HepG2 (cell line): ENCODE results near the gene PSMB3. TPM values are rescaled to one million over a fixed set of nuclear protein-coding genes. Genes with fewer than 3 reads are reported as not detected.

ENCODE experiments used
- EEA1 ChIP-seq: sonication (generic); formaldehyde crosslinking; IDR thresholded peaks from 2 replicates; pipeline ENCODE4 v1.5.1; 2020; ENCODE audit warnings: mild to moderate bottlenecking, missing genetic modification reagents, borderline replicate concordance
- HDAC1 ChIP-seq: sonication (generic); formaldehyde crosslinking; IDR thresholded peaks from 2 replicates; pipeline ENCODE4 v1.5.1; 2020; ENCODE audit warnings: mild to moderate bottlenecking, missing genetic modification reagents
- JUND ChIP-seq: sonication (generic); formaldehyde crosslinking; IDR thresholded peaks from 2 replicates; pipeline ENCODE4 v1.8.0; 2022; ENCODE audit warnings: mild to moderate bottlenecking, missing genetic modification reagents
- MTA1 ChIP-seq: sonication (generic); formaldehyde crosslinking; IDR thresholded peaks from 2 replicates; pipeline ENCODE4 v1.4.0; 2020; ENCODE audit warnings: missing genetic modification reagents, mild to moderate bottlenecking, borderline replicate concordance
- NBN ChIP-seq: fragments of 450-650 bp; conservative IDR thresholded peaks from 2 replicates; pipeline ENCODE4 v1.6.1; 2017
- NCOA1 ChIP-seq: sonication (generic); formaldehyde crosslinking; IDR thresholded peaks from 2 replicates; pipeline ENCODE4 v1.9.0; 2021; ENCODE audit warnings: missing genetic modification reagents
- NCOA5 ChIP-seq: sonication (generic); formaldehyde crosslinking; IDR thresholded peaks from 2 replicates; pipeline ENCODE4 v1.4.0; 2020; ENCODE audit warnings: missing genetic modification reagents
- NFE2 ChIP-seq: sonication (generic); formaldehyde crosslinking; IDR thresholded peaks from 2 replicates; pipeline ENCODE4 v1.4.0; 2020; ENCODE audit warnings: missing genetic modification reagents
- PHF20 ChIP-seq: sonication (generic); formaldehyde crosslinking; IDR thresholded peaks from 2 replicates; pipeline ENCODE4 v1.5.0; 2020; ENCODE audit warnings: mild to moderate bottlenecking, missing genetic modification reagents
- SNAI1 ChIP-seq: sonication (generic); formaldehyde crosslinking; IDR thresholded peaks from 2 replicates; pipeline ENCODE4 v1.5.0; 2020; ENCODE audit warnings: mild to moderate bottlenecking, missing genetic modification reagents, borderline replicate concordance
- ZFP36L2 ChIP-seq: sonication (generic); formaldehyde crosslinking; IDR thresholded peaks from 2 replicates; pipeline ENCODE4 v1.4.0; 2020; ENCODE audit warnings: missing genetic modification reagents
- ZFP82 ChIP-seq: sonication (generic); formaldehyde crosslinking; IDR thresholded peaks from 2 replicates; pipeline ENCODE4 v1.5.1; 2020; ENCODE audit warnings: mild to moderate bottlenecking, missing genetic modification reagents, borderline replicate concordance
- ZNF124 ChIP-seq: sonication (generic); formaldehyde crosslinking; IDR thresholded peaks from 2 replicates; pipeline ENCODE4 v1.4.0; 2020; ENCODE audit warnings: missing genetic modification reagents
- ZNF317 ChIP-seq: sonication (generic); formaldehyde crosslinking; IDR thresholded peaks from 2 replicates; pipeline ENCODE4 v1.5.0; 2020; ENCODE audit warnings: mild to moderate bottlenecking, missing genetic modification reagents
- ZNF570 ChIP-seq: sonication (generic); formaldehyde crosslinking; IDR thresholded peaks from 2 replicates; pipeline ENCODE4 v1.4.0; 2020; ENCODE audit warnings: mild to moderate bottlenecking, missing genetic modification reagents, borderline replicate concordance
- ZNF598 ChIP-seq: sonication (generic); formaldehyde crosslinking; IDR thresholded peaks from 2 replicates; pipeline ENCODE4 v1.5.1; 2020; ENCODE audit warnings: mild to moderate bottlenecking, missing genetic modification reagents, borderline replicate concordance
- polyA plus RNA-seq, 8 experiments: library from polyadenylated mRNA; depleted of rRNA in 3 of 8; stranded (reverse) in 7 of 8; unstranded in 1 of 8; fragments of >200 nt; fragmentation: Illumina TruSeq in 4 of 8; extraction: Trizol in 4 of 8; gene quantifications; 2 replicates each; pipeline versions ENCODE4 v1.2.1 to v1.2.3, GENCODE V29; 2011 to 2016; ENCODE audit warnings: low read depth in 4 of 8, missing spikeins in 1 of 8, mixed read lengths in 1 of 8; ENCODE audit not compliant: insufficient read depth in 1 of 8
- total RNA-seq, 5 experiments: library from RNA; depleted of rRNA; stranded (reverse); fragments of >200 nt; fragmentation: Illumina TruSeq; extraction: Trizol; gene quantifications; 2 replicates each; pipeline ENCODE4 v1.2.3, GENCODE V29; 2016; ENCODE audit warnings: low read depth in 1 of 5
- TF ChIP-seq, protein P1 (sequence below): sonication (generic); formaldehyde crosslinking; IDR thresholded peaks from 2 replicates; pipeline ENCODE4 v1.9.0; 2021; ENCODE audit warnings: missing genetic modification reagents, borderline replicate concordance
- TF ChIP-seq, protein P2 (sequence below): sonication (generic); formaldehyde crosslinking; IDR thresholded peaks from 2 replicates; pipeline ENCODE4 v1.4.0; 2020; ENCODE audit warnings: missing genetic modification reagents
- TF ChIP-seq, protein P3 (sequence below): IDR thresholded peaks from 2 replicates; pipeline ENCODE4 v1.6.1; 2016
- TF ChIP-seq, protein P4 (sequence below): sonication (generic); formaldehyde crosslinking; IDR thresholded peaks from 2 replicates; pipeline ENCODE4 v1.5.0; 2020; ENCODE audit warnings: mild to moderate bottlenecking, low read depth, missing genetic modification reagents, borderline replicate concordance
- TF ChIP-seq, protein P5 (sequence below): sonication (generic); formaldehyde crosslinking; IDR thresholded peaks from 2 replicates; pipeline ENCODE4 v1.9.0; 2021; ENCODE audit warnings: missing genetic modification reagents, mild to moderate bottlenecking, borderline replicate concordance

The PSMB3 gene
- total and polyA plus RNA-seq, 2 of the 13 experiments (the other 11 are each of a cell fraction or from before 2014, with no cell fraction given): 366 to 517 TPM

DNA sequence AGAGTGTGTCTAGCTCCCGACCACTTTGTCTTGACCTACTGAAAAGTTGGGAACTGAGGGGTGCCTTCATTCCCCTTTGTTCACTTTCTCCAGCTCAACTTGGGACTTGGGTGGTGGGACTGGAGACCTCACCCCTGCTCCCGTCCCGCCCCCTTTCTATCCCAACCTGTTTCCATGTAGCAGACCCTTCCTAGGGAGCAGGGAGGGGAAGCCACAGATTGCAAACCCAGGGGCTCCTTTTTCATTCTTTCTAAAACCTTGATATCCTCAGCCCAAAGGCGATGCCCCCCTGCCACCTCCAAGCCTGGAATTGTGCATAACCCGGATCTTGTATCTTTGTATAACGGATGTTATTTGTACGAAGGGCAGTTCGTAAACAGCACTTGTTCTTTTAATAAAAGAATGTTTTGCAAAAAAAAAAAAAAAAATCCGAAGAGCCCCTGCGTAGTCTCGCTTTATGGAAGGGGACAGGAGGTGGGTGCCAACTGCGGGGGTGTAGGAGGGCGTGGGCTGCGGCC lies 23.1 kb upstream of the PSMB3 start (continued):
- TF ChIP-seq, protein P1, sequence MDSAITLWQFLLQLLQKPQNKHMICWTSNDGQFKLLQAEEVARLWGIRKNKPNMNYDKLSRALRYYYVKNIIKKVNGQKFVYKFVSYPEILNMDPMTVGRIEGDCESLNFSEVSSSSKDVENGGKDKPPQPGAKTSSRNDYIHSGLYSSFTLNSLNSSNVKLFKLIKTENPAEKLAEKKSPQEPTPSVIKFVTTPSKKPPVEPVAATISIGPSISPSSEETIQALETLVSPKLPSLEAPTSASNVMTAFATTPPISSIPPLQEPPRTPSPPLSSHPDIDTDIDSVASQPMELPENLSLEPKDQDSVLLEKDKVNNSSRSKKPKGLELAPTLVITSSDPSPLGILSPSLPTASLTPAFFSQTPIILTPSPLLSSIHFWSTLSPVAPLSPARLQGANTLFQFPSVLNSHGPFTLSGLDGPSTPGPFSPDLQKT (CRISPR knock-in tag): no peak
- TF ChIP-seq NBN (no peak), PHF20 (CRISPR knock-in tag) (no peak), ZNF124 (CRISPR knock-in tag) (no peak), SNAI1 (CRISPR knock-in tag) (peak; percentile 47; the same call in 1 of the 2 replicates), NCOA5 (CRISPR knock-in tag) (no peak), ZNF317 (CRISPR knock-in tag) (peak; percentile 59; the same call in 1 of the 2 replicates), HDAC1 (CRISPR knock-in tag) (no peak), JUND (CRISPR knock-in tag) (no peak), ZNF598 (no peak), ZFP36L2 (CRISPR knock-in tag) (no peak), NFE2 (CRISPR knock-in tag) (no peak), NCOA1 (CRISPR knock-in tag) (peak; percentile 91; the same call in 1 of the 2 replicates), EEA1 (peak; percentile 37; the same call in 1 of the 2 replicates), MTA1 (CRISPR knock-in tag) (no peak), ZFP82 (CRISPR knock-in tag) (no peak), ZNF570 (CRISPR knock-in tag) (no peak)
- TF ChIP-seq, protein P2, sequence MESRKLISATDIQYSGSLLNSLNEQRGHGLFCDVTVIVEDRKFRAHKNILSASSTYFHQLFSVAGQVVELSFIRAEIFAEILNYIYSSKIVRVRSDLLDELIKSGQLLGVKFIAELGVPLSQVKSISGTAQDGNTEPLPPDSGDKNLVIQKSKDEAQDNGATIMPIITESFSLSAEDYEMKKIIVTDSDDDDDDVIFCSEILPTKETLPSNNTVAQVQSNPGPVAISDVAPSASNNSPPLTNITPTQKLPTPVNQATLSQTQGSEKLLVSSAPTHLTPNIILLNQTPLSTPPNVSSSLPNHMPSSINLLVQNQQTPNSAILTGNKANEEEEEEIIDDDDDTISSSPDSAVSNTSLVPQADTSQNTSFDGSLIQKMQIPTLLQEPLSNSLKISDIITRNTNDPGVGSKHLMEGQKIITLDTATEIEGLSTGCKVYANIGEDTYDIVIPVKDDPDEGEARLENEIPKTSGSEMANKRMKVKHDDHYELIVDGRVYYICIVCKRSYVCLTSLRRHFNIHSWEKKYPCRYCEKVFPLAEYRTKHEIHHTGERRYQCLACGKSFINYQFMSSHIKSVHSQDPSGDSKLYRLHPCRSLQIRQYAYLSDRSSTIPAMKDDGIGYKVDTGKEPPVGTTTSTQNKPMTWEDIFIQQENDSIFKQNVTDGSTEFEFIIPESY (CRISPR knock-in tag): no peak
- TF ChIP-seq, protein P3, sequence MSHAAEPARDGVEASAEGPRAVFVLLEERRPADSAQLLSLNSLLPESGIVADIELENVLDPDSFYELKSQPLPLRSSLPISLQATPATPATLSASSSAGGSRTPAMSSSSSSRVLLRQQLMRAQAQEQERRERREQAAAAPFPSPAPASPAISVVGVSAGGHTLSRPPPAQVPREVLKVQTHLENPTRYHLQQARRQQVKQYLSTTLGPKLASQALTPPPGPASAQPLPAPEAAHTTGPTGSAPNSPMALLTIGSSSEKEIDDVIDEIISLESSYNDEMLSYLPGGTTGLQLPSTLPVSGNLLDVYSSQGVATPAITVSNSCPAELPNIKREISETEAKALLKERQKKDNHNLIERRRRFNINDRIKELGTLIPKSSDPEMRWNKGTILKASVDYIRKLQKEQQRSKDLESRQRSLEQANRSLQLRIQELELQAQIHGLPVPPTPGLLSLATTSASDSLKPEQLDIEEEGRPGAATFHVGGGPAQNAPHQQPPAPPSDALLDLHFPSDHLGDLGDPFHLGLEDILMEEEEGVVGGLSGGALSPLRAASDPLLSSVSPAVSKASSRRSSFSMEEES (CRISPR knock-in tag): no peak
- TF ChIP-seq, protein P4, sequence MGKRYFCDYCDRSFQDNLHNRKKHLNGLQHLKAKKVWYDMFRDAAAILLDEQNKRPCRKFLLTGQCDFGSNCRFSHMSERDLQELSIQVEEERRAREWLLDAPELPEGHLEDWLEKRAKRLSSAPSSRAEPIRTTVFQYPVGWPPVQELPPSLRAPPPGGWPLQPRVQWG: no peak
- TF ChIP-seq, protein P5, sequence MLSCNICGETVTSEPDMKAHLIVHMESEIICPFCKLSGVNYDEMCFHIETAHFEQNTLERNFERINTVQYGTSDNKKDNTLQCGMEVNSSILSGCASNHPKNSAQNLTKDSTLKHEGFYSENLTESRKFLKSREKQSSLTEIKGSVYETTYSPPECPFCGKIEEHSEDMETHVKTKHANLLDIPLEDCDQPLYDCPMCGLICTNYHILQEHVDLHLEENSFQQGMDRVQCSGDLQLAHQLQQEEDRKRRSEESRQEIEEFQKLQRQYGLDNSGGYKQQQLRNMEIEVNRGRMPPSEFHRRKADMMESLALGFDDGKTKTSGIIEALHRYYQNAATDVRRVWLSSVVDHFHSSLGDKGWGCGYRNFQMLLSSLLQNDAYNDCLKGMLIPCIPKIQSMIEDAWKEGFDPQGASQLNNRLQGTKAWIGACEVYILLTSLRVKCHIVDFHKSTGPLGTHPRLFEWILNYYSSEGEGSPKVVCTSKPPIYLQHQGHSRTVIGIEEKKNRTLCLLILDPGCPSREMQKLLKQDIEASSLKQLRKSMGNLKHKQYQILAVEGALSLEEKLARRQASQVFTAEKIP (CRISPR knock-in tag): no peak
